Measurements from ENCODE around the gene DNAJC15.

Gene DNAJC15
- long read RNA-seq, donor 1, full-length matches to known transcripts: 89 of 108 reads
- long read RNA-seq, donor 1, partial matches to known transcripts: 19 of 108 reads
- long read RNA-seq, donor 1, other reads (novel, unspliced or antisense): 0 of 108 reads
- long read RNA-seq, donor 2, full-length matches to known transcripts: 68 of 75 reads
- long read RNA-seq, donor 2, partial matches to known transcripts: 7 of 75 reads
- long read RNA-seq, donor 2, other reads (novel, unspliced or antisense): 0 of 75 reads
- long read RNA-seq, donor 3, full-length matches to known transcripts: 22 of 22 reads
- long read RNA-seq, donor 3, partial matches to known transcripts: 0 of 22 reads
- long read RNA-seq, donor 3, other reads (novel, unspliced or antisense): 0 of 22 reads
- long read RNA-seq, donor 4, full-length matches to known transcripts: 59 of 70 reads
- long read RNA-seq, donor 4, partial matches to known transcripts: 11 of 70 reads
- long read RNA-seq, donor 4, other reads (novel, unspliced or antisense): 0 of 70 reads
- long read RNA-seq, donor 5, full-length matches to known transcripts: 60 of 60 reads
- long read RNA-seq, donor 5, partial matches to known transcripts: 0 of 60 reads
- long read RNA-seq, donor 5, other reads (novel, unspliced or antisense): 0 of 60 reads
- long read RNA-seq, donor 6, full-length matches to known transcripts: 50 of 58 reads
- long read RNA-seq, donor 6, partial matches to known transcripts: 8 of 58 reads
- long read RNA-seq, donor 6, other reads (novel, unspliced or antisense): 0 of 58 reads
- long read RNA-seq, donor 7, full-length matches to known transcripts: 70 of 80 reads
- long read RNA-seq, donor 7, partial matches to known transcripts: 10 of 80 reads
- long read RNA-seq, donor 7, other reads (novel, unspliced or antisense): 0 of 80 reads
- long read RNA-seq, donor 8, full-length matches to known transcripts: 37 of 37 reads
- long read RNA-seq, donor 8, partial matches to known transcripts: 0 of 37 reads
- long read RNA-seq, donor 8, other reads (novel, unspliced or antisense): 0 of 37 reads

- DNase-seq: peak; percentile 99
Measured at GRCh38 chr13:43023289-43023963, at the start of gene DNAJC15. TSS of gene DNAJC15 (plus strand) at chr13:43023586. CDS start at chr13:43023627, 41 bp downstream.

GRCh38 chr13:42976066-42976465 is 47.3 kb upstream of the DNAJC15 start:
- no peak for DNase-seq

- DNase-seq: no peak
Measured at GRCh38 chr13:42977219-42977659, 46.1 kb upstream of the DNAJC15 start.

DNA sequence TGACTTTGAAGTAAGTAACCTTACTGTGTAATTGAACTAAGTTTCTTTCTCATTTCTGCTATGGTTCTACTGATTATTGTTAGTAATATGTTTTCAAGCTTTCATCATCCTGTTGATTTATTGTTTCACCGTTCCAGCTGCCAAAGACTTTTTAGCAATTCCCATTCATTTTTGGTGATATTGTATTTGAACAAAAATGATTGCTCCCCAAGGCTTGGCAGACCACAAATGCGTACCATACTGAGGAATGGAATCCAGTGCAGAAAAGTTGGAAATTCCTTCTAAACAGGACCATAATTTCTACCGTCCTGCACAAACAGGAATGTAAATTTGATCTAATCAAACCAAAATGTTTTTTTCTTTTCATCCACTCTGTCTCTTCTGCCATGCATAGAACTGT is 42.1 kb upstream of the DNAJC15 start:
- no peak for DNase-seq

DNA sequence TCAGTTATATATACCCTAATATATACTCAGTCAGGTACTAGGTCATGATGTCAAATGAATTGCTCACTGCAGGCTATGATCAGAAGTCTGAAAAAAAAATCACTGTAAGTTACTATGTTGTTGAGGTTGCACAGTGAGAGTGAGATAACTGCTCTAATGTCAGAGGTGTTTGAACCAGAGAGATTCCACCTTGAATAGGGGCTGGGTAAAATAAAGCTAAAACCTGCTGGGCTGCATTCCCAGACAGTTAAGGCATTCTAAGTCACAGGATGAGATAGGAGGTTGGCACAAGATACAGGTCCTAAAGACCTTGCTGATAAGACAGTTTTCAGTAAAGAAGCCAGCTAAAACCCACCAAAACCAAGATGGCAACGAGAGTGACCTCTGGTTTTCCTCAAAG is 41.5 kb upstream of the DNAJC15 start:
- no peak for DNase-seq

DNA sequence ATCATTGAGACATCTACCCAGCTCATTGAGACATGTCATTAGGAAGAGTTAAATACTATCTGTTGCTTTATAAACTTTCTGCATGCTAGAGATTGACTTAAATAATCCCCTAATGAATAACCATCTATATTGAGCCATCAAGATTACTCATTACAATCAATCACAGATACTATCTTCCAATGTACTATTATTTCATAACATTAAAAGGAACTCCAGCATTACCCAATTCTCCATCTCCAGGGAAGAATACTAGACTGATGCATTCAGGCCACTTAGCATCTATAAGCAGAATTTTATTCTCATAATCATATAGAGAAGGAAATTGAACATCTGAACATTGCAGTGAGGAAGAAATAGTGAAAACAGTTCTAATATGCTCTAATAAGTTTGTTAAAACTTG is 39.4 kb upstream of the DNAJC15 start:
- DNase-seq: no peak

- no peak for DNase-seq
Measured at GRCh38 chr13:42984691-42985090, 38.7 kb upstream of the DNAJC15 start.

- DNase-seq: peak; percentile 21
Measured at GRCh38 chr13:42985312-42986175, 37.8 kb upstream of the DNAJC15 start.

GRCh38 chr13:42986176-42986574 is 37.2 kb upstream of the DNAJC15 start:
- no peak for DNase-seq

GRCh38 chr13:42990291-42991232 is 32.8 kb upstream of the DNAJC15 start:
- peak; percentile 20 for DNase-seq

DNA sequence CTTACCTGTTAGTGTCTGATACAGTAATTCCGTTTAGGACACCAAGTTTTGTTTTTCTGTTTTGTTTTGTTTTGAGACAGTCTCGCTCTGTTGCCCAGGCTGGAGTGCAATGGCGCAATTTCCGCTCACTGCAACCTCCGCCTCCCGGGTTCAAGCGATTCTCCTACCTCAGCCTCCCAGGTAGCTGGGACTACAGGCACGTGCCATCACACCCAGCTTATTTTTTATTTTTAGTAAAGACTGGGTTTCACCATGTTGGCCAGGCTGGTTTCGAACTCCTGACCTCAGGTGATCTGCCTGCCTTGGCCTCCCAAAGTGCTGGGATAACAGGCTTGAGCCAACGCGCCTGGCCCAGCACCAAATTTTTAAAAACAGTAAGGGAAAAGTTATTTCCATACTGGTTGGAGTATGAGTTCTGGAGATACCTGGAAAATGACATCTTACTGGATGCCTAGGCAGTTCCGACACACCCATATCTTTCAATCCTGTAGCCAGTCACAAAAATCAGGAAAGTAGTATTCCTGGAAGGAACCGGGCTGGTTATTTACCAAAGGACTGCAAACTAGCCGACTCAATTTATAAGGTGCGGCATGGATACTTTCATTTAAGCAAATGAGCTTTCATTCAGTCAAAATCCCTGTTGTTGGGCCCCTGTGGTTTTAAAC is 32.0 kb upstream of the DNAJC15 start:
- peak; percentile 7 for DNase-seq

DNA sequence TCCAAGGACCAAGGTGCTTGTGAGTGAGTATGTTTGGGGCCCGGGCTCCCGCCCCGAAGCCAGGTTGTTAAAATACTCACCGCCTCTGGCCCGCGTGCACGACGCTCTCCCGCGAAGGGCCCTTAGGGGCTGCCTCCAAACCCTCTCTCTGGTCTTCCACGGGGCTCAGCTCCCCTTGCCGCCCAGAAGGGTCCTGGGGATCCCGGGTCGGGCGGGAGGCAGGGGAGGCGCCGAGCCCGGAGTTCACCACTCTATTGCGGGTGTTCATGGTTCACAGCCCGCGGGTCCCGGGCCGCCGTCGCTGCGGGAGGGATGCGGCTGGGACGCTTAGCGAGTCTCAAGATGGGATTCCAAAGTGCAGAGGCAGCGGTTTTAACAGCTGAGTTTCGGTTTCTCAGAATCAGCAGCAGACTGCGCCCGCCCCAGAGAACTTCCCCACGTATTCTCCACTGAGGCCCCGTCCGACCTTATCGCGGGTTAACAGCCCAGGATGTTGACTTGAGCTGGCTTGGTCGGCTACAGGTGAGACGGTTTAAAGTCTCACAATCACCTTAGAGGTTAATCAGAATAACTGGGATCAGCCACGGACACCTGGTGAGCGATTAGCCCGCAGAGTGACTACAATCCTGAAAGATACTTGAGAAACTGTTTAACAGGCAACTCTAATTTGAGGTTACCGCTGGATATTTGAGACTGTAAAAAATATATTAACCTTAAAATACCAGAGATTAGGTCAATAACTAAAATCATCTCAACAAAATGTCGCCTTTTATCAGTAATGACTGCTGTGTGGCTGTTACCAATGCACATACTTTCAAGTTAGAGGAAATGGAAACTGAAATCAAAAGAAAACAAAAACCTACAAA is 31.3 kb upstream of the DNAJC15 start, which contains the start of gene EPSTI1:
EPSTI1 (minus strand) TSS at position 344 of the 866 bp plus-strand sequence; CDS start at position 268, 76 bp downstream.
- DNase-seq: peak; percentile 86

DNA sequence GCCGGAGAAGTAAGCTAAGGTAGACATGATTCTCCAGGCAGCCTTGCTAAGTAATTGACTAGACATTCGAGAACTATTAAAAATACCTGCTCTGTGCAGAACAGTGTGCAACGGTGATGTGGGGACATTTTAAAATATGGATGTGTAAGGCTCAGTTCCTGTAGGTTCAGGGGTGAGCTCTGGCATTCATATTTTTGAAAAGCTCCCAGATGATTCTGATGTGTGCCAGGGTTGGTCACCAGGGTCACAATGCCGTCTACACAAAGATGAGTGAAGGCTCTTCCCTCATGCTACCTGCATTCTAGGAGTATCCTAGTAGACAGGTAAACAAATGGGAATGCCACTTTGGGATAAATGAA is 30.6 kb upstream of the DNAJC15 start:
- DNase-seq: no peak

GRCh38 chr13:42994878-42995277 is 28.5 kb upstream of the DNAJC15 start:
- no peak for DNase-seq

DNA sequence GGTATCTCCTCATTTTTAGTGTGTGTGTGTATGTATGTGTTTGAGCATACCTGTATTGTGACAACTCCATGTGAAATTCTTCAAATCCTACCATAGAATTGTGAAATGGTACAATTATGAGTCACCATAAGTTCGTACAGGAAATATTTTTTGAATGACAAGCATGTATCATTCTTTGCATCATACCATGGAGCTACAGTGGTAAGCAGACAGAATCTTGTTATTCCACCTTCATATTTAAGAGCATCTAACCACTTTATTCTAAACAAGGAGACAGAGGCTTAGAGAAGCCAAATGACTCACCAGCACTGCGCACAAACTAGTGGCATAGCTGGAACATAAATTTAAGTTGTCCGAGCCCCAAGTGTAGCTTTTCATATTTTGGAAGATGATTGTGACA is 26.8 kb upstream of the DNAJC15 start:
- no peak for DNase-seq

DNA sequence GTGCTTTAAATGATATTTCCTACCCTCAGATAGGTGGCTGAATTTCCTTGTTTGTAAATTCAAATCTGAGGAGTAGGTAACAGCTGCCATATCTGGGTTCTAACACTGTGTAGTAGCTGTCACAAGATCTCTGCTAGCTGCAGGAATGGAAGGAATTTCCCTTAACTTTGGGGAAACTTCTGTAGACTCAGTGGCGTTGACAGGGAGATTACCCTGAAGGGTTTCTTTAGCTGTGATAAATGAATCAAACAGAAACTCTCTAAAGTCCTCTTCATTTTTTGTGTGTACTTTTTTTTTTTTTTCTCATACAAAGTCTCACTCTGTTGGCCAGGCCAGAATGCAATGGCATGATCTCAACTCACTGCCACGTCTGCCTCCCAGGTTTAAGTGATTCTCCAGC is 26.0 kb upstream of the DNAJC15 start:
- DNase-seq: no peak

DNA sequence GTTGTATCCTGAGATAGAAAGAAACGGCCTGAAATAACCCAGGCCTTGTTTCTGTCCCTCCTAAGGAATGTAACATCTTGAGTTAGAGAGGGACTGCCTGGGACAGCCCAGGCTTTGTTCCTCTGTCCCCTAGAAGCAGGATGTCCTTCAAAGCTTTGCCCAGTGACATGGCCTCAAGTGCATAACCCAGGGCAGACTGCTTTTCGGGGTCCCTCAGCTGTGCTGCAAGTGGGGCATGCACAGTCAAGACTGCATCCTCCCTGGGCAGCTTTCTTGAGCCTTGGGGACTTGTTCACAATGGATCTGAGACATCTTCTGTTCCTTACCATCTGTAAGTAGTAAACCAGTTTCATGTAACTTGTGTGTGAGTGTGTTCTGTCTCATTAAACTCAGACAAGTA is 23.9 kb upstream of the DNAJC15 start:
- DNase-seq: no peak

- no peak for DNase-seq
Measured at GRCh38 chr13:43000676-43001075, 22.7 kb upstream of the DNAJC15 start.

DNA sequence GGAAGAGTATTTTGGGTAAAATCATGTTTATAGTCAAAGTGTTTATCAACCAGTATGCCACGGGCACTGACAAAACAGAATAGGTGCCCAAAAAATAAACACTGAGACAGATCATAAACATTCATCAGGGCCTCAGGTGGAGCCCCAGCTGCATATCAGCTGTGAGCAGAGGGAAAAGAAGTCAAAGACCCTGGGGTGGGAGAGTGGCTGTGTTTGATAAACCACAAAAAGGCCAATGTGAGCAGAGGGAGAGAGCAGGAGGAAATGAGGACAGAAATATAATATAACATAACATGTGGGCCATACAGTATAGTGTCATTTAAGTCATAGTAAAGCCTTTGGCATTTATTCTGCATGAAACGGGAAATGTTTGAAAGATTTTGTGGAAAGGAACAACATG is 21.4 kb upstream of the DNAJC15 start:
- DNase-seq: no peak

Measured in right kidney (tissue), 9 donors.